GM12878 (cell line): Measurements from ENCODE around the gene HERC2. TPM values are rescaled to one million over a fixed set of nuclear protein-coding genes. Genes with fewer than 3 reads are reported as not detected.
"Not testable (repeated sequence)": the region's sequence is repeated elsewhere in the genome, so short reads cannot be mapped to it uniquely, and the experiment has no call there.

ENCODE experiments used
- ATAC-seq: fragments of 200-7000 bp; cut with Tn5 transposase; 3 replicates; pipeline ENCODE4 v1.9.1; 2020; ENCODE audit warnings: mild to moderate bottlenecking, moderate library complexity
- BruUV-seq: library from RNA; stranded (reverse); fragments of 400-500 nt; replicated peaks from 2 replicates; lab custom pipeline; 2021; lab: Mats Ljungman, UMichigan
- CTCF ChIA-PET: fragments of 300-600 bp; sonication (Branson Sonifier 250); formaldehyde crosslinking; extraction: SDS; loops from one replicate; lab custom pipeline; 2021; ENCODE audit warnings: inconsistent platforms; lab: Yijun Ruan, JAX
- POLR2A ChIA-PET: fragments of 350-600 bp; formaldehyde crosslinking; extraction: SDS; loops from one replicate; lab custom pipeline; 2021; ENCODE audit warnings: inconsistent platforms; lab: Charles Lee
- RAD21 ChIA-PET: fragments of 300-600 bp; sonication (Branson Sonifier 250); formaldehyde crosslinking; loops from one replicate; lab custom pipeline; 2023; ENCODE audit warnings: antibody characterized with exemption; ENCODE audit not compliant: unreplicated experiment; lab: Charles Lee
- SMC1A ChIA-PET: fragments of 300-600 bp; sonication (Branson Sonifier 250); formaldehyde crosslinking; loops from one replicate; lab custom pipeline; 2023; ENCODE audit not compliant: unreplicated experiment, uncharacterized antibody; lab: Charles Lee
- DNase-seq: peaks from one replicate; pipeline ENCODE4 v3.0.0-alpha.2; 2011; ENCODE audit warnings: low read depth, low spot score
- FAIRE-seq: peaks from 3 replicates; lab custom pipeline; 2011; peaks lifted over from hg19 to GRCh38; lab: Jason Lieb, UNC
- H2AFZ ChIP-seq: 2 replicates; pipeline ENCODE4 v1.6.0; 2011; ENCODE audit warnings: low read depth, low read length, control low read depth; ENCODE audit not compliant: control insufficient read depth
- H3K27ac ChIP-seq: 2 replicates; pipeline ENCODE4 v1.5.1; 2011; ENCODE audit warnings: control low read depth; ENCODE audit not compliant: control insufficient read depth, insufficient read depth
- H3K27me3 ChIP-seq, 2 experiments: replicated peaks in 1 of 2; 2 replicates each; pipeline versions ENCODE4 v1.6.0 to v1.6.1; 2011; ENCODE audit warnings: low read length in 1 of 2; ENCODE audit not compliant: control insufficient read depth in 2 of 2, insufficient read depth in 2 of 2
- H3K36me3 ChIP-seq, 2 experiments: 2 replicates each; pipeline ENCODE4 v1.5.1; 2011; ENCODE audit warnings: low read length in 1 of 2; ENCODE audit not compliant: control insufficient read depth in 2 of 2, insufficient read depth in 2 of 2
- H3K4me1 ChIP-seq: 2 replicates; pipeline ENCODE4 v1.6.1; 2011; ENCODE audit warnings: mild to moderate bottlenecking, low read length, moderate library complexity, mixed read lengths; ENCODE audit not compliant: control insufficient read depth, insufficient read depth
- H3K4me2 ChIP-seq: 2 replicates; pipeline ENCODE4 v1.6.0; 2011; ENCODE audit warnings: control low read depth; ENCODE audit not compliant: control insufficient read depth, insufficient read depth
- H3K4me3 ChIP-seq: fragments of 200-600 bp; sonication (generic); 2 replicates; pipeline ENCODE4 v1.5.1; 2016
- H3K79me2 ChIP-seq: 2 replicates; pipeline ENCODE4 v1.6.0; 2011; ENCODE audit warnings: low read length; ENCODE audit not compliant: control insufficient read depth, insufficient read depth
- H3K9ac ChIP-seq: 2 replicates; pipeline ENCODE4 v1.8.0; 2011; ENCODE audit warnings: low read length, control low read depth, mixed read lengths; ENCODE audit not compliant: control insufficient read depth, insufficient read depth
- H3K9me3 ChIP-seq: replicated peaks from 3 replicates; pipeline ENCODE4 v1.5.1; 2011; ENCODE audit warnings: mild to moderate bottlenecking, low read length; ENCODE audit not compliant: control insufficient read depth, insufficient read depth
- H4K20me1 ChIP-seq: 2 replicates; pipeline ENCODE4 v1.6.0; 2011; ENCODE audit not compliant: control insufficient read depth, insufficient read depth
- CREM ChIP-seq: IDR thresholded peaks from 2 replicates; pipeline ENCODE4 v1.6.1; 2014; ENCODE audit warnings: antibody characterized with exemption, low read depth
- HDAC2 ChIP-seq: fragments of 200-600 bp; sonication (generic); IDR thresholded peaks from 2 replicates; pipeline ENCODE4 v1.6.1; 2017
- IRF3 ChIP-seq: fragments of 450-650 bp; IDR thresholded peaks from 2 replicates; pipeline ENCODE4 v1.6.1; 2014; ENCODE audit warnings: mild to moderate bottlenecking
- MTA2 ChIP-seq: fragments of 450-650 bp; IDR thresholded peaks from 2 replicates; pipeline ENCODE4 v1.6.1; 2016; ENCODE audit warnings: low read depth, mild to moderate bottlenecking, moderate library complexity
- NR2C1 ChIP-seq: fragments of 450-650 bp; IDR thresholded peaks from 2 replicates; pipeline ENCODE4 v1.6.1; 2017; ENCODE audit warnings: antibody characterized with exemption, mild to moderate bottlenecking, moderate library complexity
- REST ChIP-seq: IDR thresholded peaks from 2 replicates; pipeline ENCODE4 v1.6.1; 2012; ENCODE audit warnings: mild to moderate bottlenecking, low read depth, low read length
- SIN3A ChIP-seq: IDR thresholded peaks from 2 replicates; pipeline ENCODE4 v1.6.1; 2012; ENCODE audit warnings: low read depth, low read length, improper control_type of control experiment
- SMAD5 ChIP-seq: IDR thresholded peaks from 2 replicates; pipeline ENCODE4 v1.6.1; 2016; ENCODE audit warnings: antibody characterized with exemption, low read depth
- SMARCA5 ChIP-seq: fragments of 450-650 bp; IDR thresholded peaks from 2 replicates; pipeline ENCODE4 v1.6.1; 2017; ENCODE audit warnings: mild to moderate bottlenecking
- WGBS: methylation state at CpG from one replicate; pipeline ENCODE4 v1.1.6; 2016; ENCODE audit warnings: low lambda C conversion rate; ENCODE audit not compliant: insufficient replicate concordance, insufficient coverage; ENCODE audit errors: missing lambda C conversion rate; 5-methylcytosine and 5-hydroxymethylcytosine counted together
- in situ Hi-C: fragments of 300-500 bp; cut with MboI; formaldehyde crosslinking; loops from 9 replicates; pipeline ENCODE4 v1.14.3; 2018; ENCODE audit warnings: mixed read lengths
- intact Hi-C: fragments of 100-400 bp; cut with micrococcal nuclease; formaldehyde crosslinking; loops from one replicate; pipeline ENCODE4 v1.14.2; 2022; ENCODE audit not compliant: unreplicated experiment
- polyA plus RNA-seq, 11 experiments: library from polyadenylated mRNA; depleted of rRNA in 4 of 11; unstranded in 6 of 11; stranded (reverse) in 5 of 11; fragments of >200 nt; fragmentation: Nextera tagmentation in 4 of 11; fragmentation: Illumina TruSeq in 1 of 11; extraction: Ambion mirVana in 4 of 11; extraction: Trizol in 1 of 11; gene quantifications; 1 replicate in 1 of 11; 2 replicates in 10 of 11; pipeline versions ENCODE4 v1.2.1 to v1.2.3, GENCODE V29; 2011 to 2016; ENCODE audit warnings: inconsistent platforms in 2 of 11, missing spikeins in 2 of 11, low read depth in 1 of 11
- total RNA-seq, 4 experiments: library from RNA; depleted of rRNA in 3 of 4; stranded (reverse); fragments of >200 nt in 3 of 4; fragmentation: Illumina TruSeq in 1 of 4; extraction: Trizol in 1 of 4; gene quantifications; 2 replicates each; pipeline versions ENCODE4 v1.2.1 to v1.2.3, GENCODE V29; 2013 to 2021

HERC2 gene
- total and polyA plus RNA-seq, 10 of the 15 experiments (the other 5 are each of a cell fraction or from before 2014, with no cell fraction given): 6.1 to 39.0 (median 24.0) TPM

DNA sequence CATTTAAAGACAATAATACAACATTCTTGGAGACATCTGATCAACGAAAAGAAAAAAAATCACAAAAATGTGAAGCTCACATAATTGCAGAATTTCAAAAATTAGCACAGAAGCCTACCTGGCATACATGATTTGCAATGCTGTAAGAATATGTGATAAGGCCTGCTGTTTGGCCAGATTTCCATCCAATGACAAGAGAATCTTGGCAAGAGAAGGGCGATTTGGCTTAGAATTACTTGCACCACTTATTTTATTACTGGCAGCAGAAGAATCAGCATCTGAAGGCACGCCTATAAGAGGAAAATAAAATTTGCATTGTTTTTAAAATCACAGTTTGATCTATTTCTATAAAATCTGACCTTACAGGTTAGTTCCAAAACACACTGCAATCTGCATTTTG is 152.6 kb downstream of the HERC2 start:
- Histone ChIP-seq H3K27ac (no peak overlapping the region), H3K4me1 (no peaks in the 10 kb centered on the region), H4K20me1 (no peaks in the 10 kb centered on the region), H3K79me2 (no peaks in the 10 kb centered on the region), H3K36me3 (peaks cover 8 to 17% of the 10 kb centered on the region in 2 experiments), H3K27me3 (no peaks in the 10 kb centered on the region), H3K9ac (no peak overlapping the region), H2AFZ (no peak overlapping the region), H3K9me3 (no peaks in the 10 kb centered on the region), H3K4me3 (no peak overlapping the region), H3K4me2 (no peak overlapping the region)
- WGBS: 84% methylated on average over 3 of the region's 3 CpGs
- in situ Hi-C loops (no loop called here), intact Hi-C loops (no loop called here)
- FAIRE-seq (no peak), DNase-seq (no peak), ATAC-seq (no peak)
- POLR2A ChIA-PET: no interaction called here
- CTCF ChIA-PET: no interaction called here
- BruUV-seq: no TSS peak
- RAD21 ChIA-PET: no interaction called here
- TF ChIP-seq SIN3A (no peak), CREM (no peak), NR2C1 (no peak), HDAC2 (no peak), SMAD5 (no peak), SMARCA5 (no peak), REST (no peak), IRF3 (no peak), MTA2 (no peak)
- SMC1A ChIA-PET: no interaction called here

DNA sequence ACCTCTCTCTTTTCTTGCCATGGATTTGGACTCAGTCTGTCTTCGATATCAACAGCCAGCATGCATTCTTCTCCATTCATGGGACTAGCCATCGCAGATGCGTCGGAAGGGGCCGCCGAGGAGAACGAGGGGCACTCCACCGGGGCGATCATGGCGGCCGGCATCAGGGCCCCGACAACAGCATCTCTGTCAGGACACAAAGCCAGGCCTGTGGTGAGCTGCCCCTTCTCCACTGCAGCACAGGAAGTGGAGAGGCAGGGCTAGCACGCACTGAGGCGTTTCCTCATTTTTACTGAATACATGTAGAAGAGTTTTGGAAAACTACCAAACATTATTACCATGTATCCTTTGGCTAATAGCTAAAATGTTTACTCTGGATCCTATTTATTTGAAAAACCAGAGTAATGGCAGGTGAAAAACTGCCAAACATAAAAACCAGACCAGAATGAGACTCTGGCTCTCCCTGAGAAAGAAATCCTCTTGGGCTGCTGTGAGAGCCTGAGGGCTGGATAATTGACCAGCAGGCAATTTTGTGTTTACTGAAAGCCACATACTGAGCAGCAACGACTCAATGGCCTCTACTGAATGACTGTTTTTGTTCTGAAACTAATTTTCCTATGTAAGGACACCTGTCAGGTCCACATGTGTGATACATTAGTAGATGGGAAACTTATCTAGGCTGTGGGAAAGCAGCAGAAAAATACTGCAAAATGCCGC is 153.4 kb downstream of the HERC2 start:
- peaks cover 11 to 17% of the 10 kb centered on the region in 2 experiments for H3K36me3 ChIP-seq
- BruUV-seq, SMC1A ChIA-PET, H4K20me1 ChIP-seq, POLR2A ChIA-PET, intact Hi-C loops, H2AFZ ChIP-seq, in situ Hi-C loops, H3K9ac ChIP-seq, H3K4me2 ChIP-seq, H3K79me2 ChIP-seq, H3K4me3 ChIP-seq, H3K4me1 ChIP-seq, DNase-seq, CTCF ChIA-PET, H3K27ac ChIP-seq, H3K27me3 ChIP-seq, H3K9me3 ChIP-seq, RAD21 ChIA-PET, ATAC-seq: not testable (repeated sequence)
- WGBS: 92% methylated on average over 16 of the region's 16 CpGs
- peak; percentile 78 for FAIRE-seq
